Tibial nerve (tissue), 3 donors: ENCODE results near the gene PDC.

Source experiments
- CTCF ChIP-seq, 5 experiments: fragments of 200-600 bp in 3 of 5; fragments of 450-650 bp in 2 of 5; sonication (generic) in 3 of 5; IDR thresholded peaks; one replicate each; pipeline ENCODE4 v1.5.1; 2016 to 2019; ENCODE audit warnings: antibody characterized with exemption in 5 of 5, mild to moderate bottlenecking in 3 of 5, moderate library complexity in 2 of 5
- POLR2A ChIP-seq, 2 donors: fragments of 450-650 bp; IDR thresholded peaks; one replicate each; pipeline ENCODE4 v1.6.1; 2017; ENCODE audit warnings: antibody characterized with exemption in 2 of 2, mild to moderate bottlenecking in 2 of 2, moderate library complexity in 2 of 2

GRCh38 chr1:186476264-186477040 lies 15.5 kb upstream of the PDC start:
- no peak for TF ChIP-seq CTCF (IDR thresholded peaks at IDR 0.05)
- no peak for TF ChIP-seq POLR2A (IDR thresholded peaks at IDR 0.05)
